Breast epithelium (tissue), 3 donors: ENCODE measurements around the gene ABHD5.

Source experiments
- POLR2A ChIP-seq: fragments of 450-650 bp; IDR thresholded peaks from one replicate; pipeline ENCODE4 v1.6.1; 2016; ENCODE audit warnings: antibody characterized with exemption, mild to moderate bottlenecking, moderate library complexity
- POLR2AphosphoS5 ChIP-seq, 3 donors: sonication (generic); formaldehyde crosslinking; IDR thresholded peaks; one replicate each; pipeline ENCODE4 v1.6.1; 2017; ENCODE audit warnings: antibody characterized with exemption in 3 of 3
- TF ChIP-seq, protein P1 (sequence below), 3 donors: fragments of 450-650 bp; IDR thresholded peaks; one replicate each; pipeline ENCODE4 v1.5.1; 2016 to 2017; ENCODE audit warnings: antibody characterized with exemption in 3 of 3, mild to moderate bottlenecking in 3 of 3, moderate library complexity in 3 of 3

DNA sequence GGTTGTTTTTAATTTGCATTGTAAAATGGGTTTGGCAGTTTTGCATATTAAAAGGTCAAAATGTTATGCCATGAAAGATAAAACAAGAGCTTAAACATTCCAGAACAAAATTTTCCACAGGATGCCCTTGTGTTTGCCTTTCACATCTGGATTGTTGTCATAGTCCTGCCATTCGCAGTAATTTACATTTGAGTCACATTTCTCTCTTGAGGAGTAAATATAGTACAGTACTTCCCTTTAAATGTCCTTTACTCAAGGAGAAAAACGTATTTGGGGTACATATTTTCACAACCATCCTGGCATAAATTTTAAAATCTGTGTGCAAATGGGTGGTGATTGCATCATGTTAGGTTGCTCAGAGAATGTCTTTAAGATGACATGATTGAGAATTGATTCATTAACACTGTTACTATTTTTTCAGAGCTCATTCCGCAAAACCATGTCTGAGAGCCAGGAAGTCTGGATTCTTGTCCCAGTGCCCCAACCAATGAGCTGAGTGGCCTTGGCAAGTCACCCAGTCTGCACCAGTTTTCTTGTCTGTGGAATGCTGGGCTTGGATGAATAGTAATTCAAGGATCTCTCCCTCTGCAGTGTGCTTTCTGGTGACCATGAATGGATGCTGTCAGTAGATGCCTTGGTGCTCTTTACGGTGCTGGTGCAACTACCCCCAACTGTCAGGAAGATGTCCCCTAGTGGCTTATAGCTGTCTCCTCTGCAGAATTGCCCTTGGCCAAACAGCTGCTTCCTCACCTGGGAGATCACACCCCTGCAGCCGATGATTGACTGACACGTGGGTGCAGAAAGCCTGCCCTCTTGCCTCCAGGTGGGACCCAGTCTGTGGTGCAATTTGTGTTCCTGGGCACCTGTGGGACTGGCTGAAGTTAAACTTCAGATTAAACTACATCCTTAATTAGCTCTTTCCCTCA, 43.0 kb downstream of the ABHD5 start:
- TF ChIP-seq, protein P1, sequence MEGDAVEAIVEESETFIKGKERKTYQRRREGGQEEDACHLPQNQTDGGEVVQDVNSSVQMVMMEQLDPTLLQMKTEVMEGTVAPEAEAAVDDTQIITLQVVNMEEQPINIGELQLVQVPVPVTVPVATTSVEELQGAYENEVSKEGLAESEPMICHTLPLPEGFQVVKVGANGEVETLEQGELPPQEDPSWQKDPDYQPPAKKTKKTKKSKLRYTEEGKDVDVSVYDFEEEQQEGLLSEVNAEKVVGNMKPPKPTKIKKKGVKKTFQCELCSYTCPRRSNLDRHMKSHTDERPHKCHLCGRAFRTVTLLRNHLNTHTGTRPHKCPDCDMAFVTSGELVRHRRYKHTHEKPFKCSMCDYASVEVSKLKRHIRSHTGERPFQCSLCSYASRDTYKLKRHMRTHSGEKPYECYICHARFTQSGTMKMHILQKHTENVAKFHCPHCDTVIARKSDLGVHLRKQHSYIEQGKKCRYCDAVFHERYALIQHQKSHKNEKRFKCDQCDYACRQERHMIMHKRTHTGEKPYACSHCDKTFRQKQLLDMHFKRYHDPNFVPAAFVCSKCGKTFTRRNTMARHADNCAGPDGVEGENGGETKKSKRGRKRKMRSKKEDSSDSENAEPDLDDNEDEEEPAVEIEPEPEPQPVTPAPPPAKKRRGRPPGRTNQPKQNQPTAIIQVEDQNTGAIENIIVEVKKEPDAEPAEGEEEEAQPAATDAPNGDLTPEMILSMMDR (IDR thresholded peaks at IDR 0.05) = no peak
- TF ChIP-seq POLR2A = no peak
- TF ChIP-seq POLR2AphosphoS5 (IDR thresholded peaks at IDR 0.05) = no peak
